ENCODE measurements around the gene PRPF4. TPM values are rescaled to one million over a fixed set of nuclear protein-coding genes. Genes with fewer than 3 reads are reported as not detected.
"Not testable (repeated sequence)": the region's sequence is repeated elsewhere in the genome, so short reads cannot be mapped to it uniquely, and the experiment has no call there.

Gene PRPF4
- total RNA-seq, 1 donor: 36.3 TPM

- DNase-seq (ENCODE audit: low read depth): no peak
- no peak overlapping the region for H3K4me3 ChIP-seq (ENCODE audit: low read depth, low read length)
- TF ChIP-seq, protein P1, sequence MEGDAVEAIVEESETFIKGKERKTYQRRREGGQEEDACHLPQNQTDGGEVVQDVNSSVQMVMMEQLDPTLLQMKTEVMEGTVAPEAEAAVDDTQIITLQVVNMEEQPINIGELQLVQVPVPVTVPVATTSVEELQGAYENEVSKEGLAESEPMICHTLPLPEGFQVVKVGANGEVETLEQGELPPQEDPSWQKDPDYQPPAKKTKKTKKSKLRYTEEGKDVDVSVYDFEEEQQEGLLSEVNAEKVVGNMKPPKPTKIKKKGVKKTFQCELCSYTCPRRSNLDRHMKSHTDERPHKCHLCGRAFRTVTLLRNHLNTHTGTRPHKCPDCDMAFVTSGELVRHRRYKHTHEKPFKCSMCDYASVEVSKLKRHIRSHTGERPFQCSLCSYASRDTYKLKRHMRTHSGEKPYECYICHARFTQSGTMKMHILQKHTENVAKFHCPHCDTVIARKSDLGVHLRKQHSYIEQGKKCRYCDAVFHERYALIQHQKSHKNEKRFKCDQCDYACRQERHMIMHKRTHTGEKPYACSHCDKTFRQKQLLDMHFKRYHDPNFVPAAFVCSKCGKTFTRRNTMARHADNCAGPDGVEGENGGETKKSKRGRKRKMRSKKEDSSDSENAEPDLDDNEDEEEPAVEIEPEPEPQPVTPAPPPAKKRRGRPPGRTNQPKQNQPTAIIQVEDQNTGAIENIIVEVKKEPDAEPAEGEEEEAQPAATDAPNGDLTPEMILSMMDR (IDR thresholded peaks at IDR 0.05; ENCODE audit: insufficient read depth, low read depth, low read length): no peak
These were observed 37.1 kb upstream of the PRPF4 start for GRCh38 chr9:113238202-113238858.

GRCh38 chr9:113238859-113239232, 36.6 kb upstream of the PRPF4 start:
- H3K4me3 ChIP-seq (ENCODE audit: low read depth, low read length): no peak overlapping the region
- DNase-seq (ENCODE audit: low read depth): no peak
- TF ChIP-seq, protein P1 (IDR thresholded peaks at IDR 0.05; ENCODE audit: insufficient read depth, low read depth, low read length): no peak

- H3K4me3 ChIP-seq (ENCODE audit: low read depth, low read length): no peak overlapping the region
- DNase-seq (ENCODE audit: low read depth): no peak
- TF ChIP-seq, protein P1 (IDR thresholded peaks at IDR 0.05; ENCODE audit: insufficient read depth, low read depth, low read length): no peak
These were observed 34.3 kb upstream of the PRPF4 start for GRCh38 chr9:113241161-113241560.

- TF ChIP-seq, protein P1 (IDR thresholded peaks at IDR 0.05; ENCODE audit: insufficient read depth, low read depth, low read length): no peak
- H3K4me3 ChIP-seq (ENCODE audit: low read depth, low read length): no peak overlapping the region
- no peak for DNase-seq (ENCODE audit: low read depth)
These were observed 30.9 kb upstream of the PRPF4 start for GRCh38 chr9:113244556-113244955.

DNA sequence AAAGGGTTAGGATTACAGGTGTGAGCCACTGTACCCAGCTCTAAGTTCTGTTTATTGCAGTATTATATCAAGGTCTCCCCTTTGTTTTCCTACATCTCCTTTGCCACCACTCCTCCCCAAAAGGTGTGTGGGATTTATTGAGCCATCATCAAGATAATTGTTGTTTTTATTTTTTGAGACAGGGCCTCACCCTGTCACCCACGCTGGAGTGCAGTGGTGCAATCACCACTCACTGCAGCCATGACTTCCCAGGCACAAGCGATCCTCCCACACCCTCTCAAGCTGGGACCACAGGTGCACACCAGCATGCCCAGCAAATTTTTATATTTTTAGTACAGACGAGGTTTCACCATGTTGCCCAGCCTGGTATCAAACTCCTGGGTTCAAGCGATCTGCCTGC, 29.6 kb upstream of the PRPF4 start:
- DNase-seq (ENCODE audit: low read depth): no peak
- TF ChIP-seq, protein P1 (IDR thresholded peaks at IDR 0.05; ENCODE audit: insufficient read depth, low read depth, low read length): no peak
- no peak overlapping the region for H3K4me3 ChIP-seq (ENCODE audit: low read depth, low read length)

- no peak overlapping the region for H3K4me3 ChIP-seq (ENCODE audit: low read depth, low read length)
- TF ChIP-seq, protein P1 (IDR thresholded peaks at IDR 0.05; ENCODE audit: insufficient read depth, low read depth, low read length): no peak
- DNase-seq (ENCODE audit: low read depth): no peak
These were observed 28.5 kb upstream of the PRPF4 start for GRCh38 chr9:113246928-113247327.

DNA sequence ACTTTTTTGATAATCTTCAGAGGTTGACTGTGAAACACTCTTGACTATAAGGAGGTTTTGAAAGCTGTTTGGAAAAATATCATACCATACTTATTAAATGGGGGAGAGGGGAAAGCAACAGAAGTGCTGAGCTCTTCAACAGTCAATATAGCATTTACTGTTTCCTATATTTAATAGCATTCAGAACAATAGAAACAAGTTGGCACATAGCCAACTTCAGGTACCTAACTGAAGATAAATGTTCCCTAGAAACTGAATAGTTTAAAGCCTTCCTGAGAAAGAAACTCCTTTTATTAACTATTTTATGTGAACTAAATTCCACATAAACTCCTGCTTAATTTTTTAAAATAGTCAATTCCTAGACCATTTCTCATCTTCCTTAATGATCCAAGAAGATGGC, 27.8 kb upstream of the PRPF4 start:
- TF ChIP-seq, protein P1 (IDR thresholded peaks at IDR 0.05; ENCODE audit: insufficient read depth, low read depth, low read length): no peak
- no peak for DNase-seq (ENCODE audit: low read depth)
- no peak overlapping the region for H3K4me3 ChIP-seq (ENCODE audit: low read depth, low read length)

- not testable (repeated sequence) for DNase-seq (ENCODE audit: low read depth); H3K4me3 ChIP-seq (ENCODE audit: low read depth, low read length)
These were observed 25.8 kb upstream of the PRPF4 start for GRCh38 chr9:113249661-113250060.
